Body of pancreas (tissue), 4 donors: ENCODE data around the gene PLXNB1. TPM values are rescaled to one million over a fixed set of nuclear protein-coding genes. Genes with fewer than 3 reads are reported as not detected.

Experiments
- ATAC-seq: fragments of 150-250 bp; one replicate; pipeline ENCODE4 v1.9.1; 2016
- DNase-seq, 4 donors: peaks; one replicate each; pipeline ENCODE4 v3.0.0-alpha.2; 2019
- H3K27ac ChIP-seq, 4 donors: fragments of 200-600 bp; sonication (generic); 1 replicate in 3 of 4; 2 replicates in 1 of 4; pipeline versions ENCODE4 v1.5.1 to v1.6.1; 2016 to 2019; ENCODE audit warnings: mild to moderate bottlenecking in 1 of 4, mixed read lengths in 1 of 4, moderate library complexity in 1 of 4
- H3K27me3 ChIP-seq, 2 donors: fragments of 200-600 bp; sonication (generic); one replicate each; pipeline ENCODE4 v1.6.0; 2016; ENCODE audit warnings: mild to moderate bottlenecking in 1 of 2
- H3K36me3 ChIP-seq, 2 donors: fragments of 200-600 bp; sonication (generic); replicated peaks in 1 of 2; 2 replicates each; pipeline ENCODE4 v1.5.1; 2016; ENCODE audit warnings: low read depth in 2 of 2; ENCODE audit not compliant: insufficient read depth in 1 of 2
- H3K4me1 ChIP-seq: fragments of 200-600 bp; sonication (generic); one replicate; pipeline ENCODE4 v1.6.0; 2016
- H3K4me3 ChIP-seq, 2 donors: fragments of 200-600 bp; sonication (generic); 1 replicate in 1 of 2; 2 replicates in 1 of 2; pipeline ENCODE4 v1.5.1; 2016 to 2019
- H3K9me3 ChIP-seq, 3 donors: fragments of 200-600 bp; sonication (generic); 1 replicate in 2 of 3; 2 replicates in 1 of 3; pipeline ENCODE4 v1.5.1; 2016
- POLR2A ChIP-seq, 3 donors: fragments of 450-650 bp; IDR thresholded peaks; one replicate each; pipeline ENCODE4 v1.6.1; 2016; ENCODE audit warnings: antibody characterized with exemption in 3 of 3, mild to moderate bottlenecking in 2 of 3
- WGBS, 2 donors: methylation state at CpG; one replicate each; pipeline ENCODE4 v1.1.5; 2017; 5-methylcytosine and 5-hydroxymethylcytosine counted together
- intact Hi-C: fragments of 100-400 bp; cut with DNase I; formaldehyde crosslinking; loops from one replicate; pipeline ENCODE4 v1.15.1; 2023
- total RNA-seq, 2 donors: library from RNA; depleted of rRNA; stranded (reverse); fragments of >200 nt; gene quantifications; one replicate each; pipeline ENCODE4 v1.1.0, GENCODE V29; 2016
- TF ChIP-seq, protein P1 (sequence below), 7 experiments: fragments of 450-650 bp in 4 of 7; fragments of 200-600 bp in 3 of 7; sonication (generic) in 3 of 7; IDR thresholded peaks; one replicate each; pipeline ENCODE4 v1.5.1; 2016 to 2019; ENCODE audit warnings: antibody characterized with exemption in 7 of 7

PLXNB1 gene
- total RNA-seq, 2 donors from 2014 or later: 118 to 311 TPM

DNA sequence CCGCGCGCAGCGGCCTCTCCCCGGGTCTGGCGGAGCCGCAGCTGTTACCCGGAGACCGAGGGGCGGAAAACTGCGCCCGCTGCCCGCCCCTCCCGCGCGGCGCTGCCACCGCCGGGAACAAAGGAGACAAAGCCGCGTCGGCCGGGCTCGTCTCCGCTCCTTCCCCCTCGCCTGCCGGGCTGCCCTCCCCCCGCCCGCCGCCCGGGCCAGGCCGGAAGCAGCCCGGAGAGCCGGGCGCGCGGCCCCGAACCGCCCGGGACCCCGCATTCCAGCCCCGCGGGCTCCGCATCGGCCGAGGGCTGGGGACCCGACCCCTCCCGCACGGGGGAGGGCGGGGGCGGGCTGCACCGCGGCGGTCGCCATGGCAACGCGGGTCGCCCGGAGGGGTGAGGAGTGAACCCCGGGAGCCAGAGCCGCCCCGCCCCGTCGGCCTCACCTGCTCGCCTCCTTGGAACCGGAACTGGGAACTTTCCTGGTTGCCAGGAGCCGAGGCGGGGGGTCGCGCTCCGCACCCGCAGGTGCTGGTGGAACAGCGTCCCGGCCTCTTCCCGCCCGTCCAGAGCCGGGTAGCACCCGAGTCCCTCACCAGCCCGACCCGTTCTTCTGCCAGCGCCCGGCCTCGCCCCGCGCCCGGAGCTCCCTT is 448 bp downstream of the PLXNB1 start:
- WGBS, 2 donors: 0% methylated on average over 1 to 82 of the region's 86 CpGs
- H3K4me1 ChIP-seq: peaks cover 59% of the 10 kb centered on the region

DNA sequence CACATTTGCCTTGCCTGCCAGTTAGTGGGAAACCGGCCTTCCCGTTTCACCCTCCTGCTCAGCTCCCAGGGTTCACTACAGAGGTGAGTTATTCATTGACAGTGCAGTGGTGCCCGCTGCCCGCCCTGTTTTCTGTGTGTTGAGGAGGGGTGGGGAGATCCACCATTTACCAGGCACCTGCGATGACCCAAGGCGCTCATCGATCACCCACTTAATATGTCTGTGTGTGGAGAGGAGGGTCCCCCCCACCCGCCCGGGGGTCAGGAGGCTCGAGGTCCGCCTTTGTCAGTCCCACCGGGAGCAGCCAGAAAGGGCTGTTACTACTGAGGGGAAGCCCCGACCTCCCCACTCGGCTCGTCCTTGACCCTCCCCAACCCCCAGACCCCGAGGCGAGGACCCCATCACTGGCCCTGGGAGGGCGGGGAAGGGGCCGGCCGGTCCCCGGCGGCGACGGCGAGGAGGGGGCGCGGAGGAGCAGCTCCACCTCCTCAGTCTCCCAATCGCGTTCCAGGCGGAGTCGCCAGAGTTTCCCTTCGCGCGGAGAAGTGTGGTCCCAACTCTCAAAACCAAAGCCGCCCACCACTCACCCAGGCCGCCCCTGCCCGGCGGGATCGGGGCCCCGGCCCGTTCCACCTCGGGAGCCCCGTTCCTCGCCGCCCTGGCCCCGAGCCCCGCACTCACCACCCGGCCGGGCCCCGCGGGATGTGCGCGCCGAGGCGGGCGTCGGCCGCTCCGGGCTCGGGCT is 1.1 kb downstream of the PLXNB1 start:
- intact Hi-C loops: no loop called here
- peak overlapping the region; percentile 90 to 96 (median 94) for H3K27ac ChIP-seq

More for the DNA sequence above, 448 bp downstream of the PLXNB1 start:
- Histone ChIP-seq H3K27me3 (no peaks in the 10 kb centered on the region), H3K4me3 (peak overlapping the region; percentile 39 to 69), H3K27ac (peak overlapping the region; percentile 90 to 96 (median 94)), H3K36me3 (no peaks in the 10 kb centered on the region), H3K9me3 (no peaks in the 10 kb centered on the region)
- TF ChIP-seq, protein P1, sequence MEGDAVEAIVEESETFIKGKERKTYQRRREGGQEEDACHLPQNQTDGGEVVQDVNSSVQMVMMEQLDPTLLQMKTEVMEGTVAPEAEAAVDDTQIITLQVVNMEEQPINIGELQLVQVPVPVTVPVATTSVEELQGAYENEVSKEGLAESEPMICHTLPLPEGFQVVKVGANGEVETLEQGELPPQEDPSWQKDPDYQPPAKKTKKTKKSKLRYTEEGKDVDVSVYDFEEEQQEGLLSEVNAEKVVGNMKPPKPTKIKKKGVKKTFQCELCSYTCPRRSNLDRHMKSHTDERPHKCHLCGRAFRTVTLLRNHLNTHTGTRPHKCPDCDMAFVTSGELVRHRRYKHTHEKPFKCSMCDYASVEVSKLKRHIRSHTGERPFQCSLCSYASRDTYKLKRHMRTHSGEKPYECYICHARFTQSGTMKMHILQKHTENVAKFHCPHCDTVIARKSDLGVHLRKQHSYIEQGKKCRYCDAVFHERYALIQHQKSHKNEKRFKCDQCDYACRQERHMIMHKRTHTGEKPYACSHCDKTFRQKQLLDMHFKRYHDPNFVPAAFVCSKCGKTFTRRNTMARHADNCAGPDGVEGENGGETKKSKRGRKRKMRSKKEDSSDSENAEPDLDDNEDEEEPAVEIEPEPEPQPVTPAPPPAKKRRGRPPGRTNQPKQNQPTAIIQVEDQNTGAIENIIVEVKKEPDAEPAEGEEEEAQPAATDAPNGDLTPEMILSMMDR (IDR thresholded peaks at IDR 0.05): no peak
- TF ChIP-seq POLR2A (IDR thresholded peaks at IDR 0.05): peak in 1 of 3 donors; percentile 77
- intact Hi-C loops: no loop called here
- DNase-seq (peak; percentile 79 to 85 (median 84)), ATAC-seq (peak; percentile 59)

DNA sequence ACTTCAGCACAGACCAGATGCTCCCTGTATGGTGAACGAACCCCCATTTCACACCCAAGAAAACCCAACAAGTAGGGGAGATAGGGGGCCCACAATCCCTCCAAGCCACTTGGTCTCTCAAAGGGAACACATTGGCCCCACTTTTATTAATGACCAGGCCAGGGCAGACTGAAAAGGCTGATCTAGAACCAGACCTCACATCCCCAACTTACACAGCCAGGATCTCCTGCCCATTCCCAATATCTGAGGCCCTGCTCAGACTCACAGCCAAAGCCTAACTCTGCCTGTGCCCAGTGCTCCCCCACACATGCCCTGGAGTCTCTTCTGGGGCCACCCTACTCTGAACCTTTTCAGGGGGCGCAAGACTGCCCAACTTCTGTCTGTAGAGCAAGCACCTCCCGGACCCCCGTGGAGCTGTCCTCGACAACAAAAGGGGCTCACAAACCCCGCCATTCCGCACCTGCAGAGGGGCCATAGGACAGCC is 1.8 kb downstream of the PLXNB1 start:
- H3K27ac ChIP-seq: peak overlapping the region; percentile 90 to 96 (median 94)
- H3K4me3 ChIP-seq: no peak overlapping the region
- TF ChIP-seq, protein P1 (IDR thresholded peaks at IDR 0.05): no peak
- no peak for TF ChIP-seq POLR2A (IDR thresholded peaks at IDR 0.05)
- H3K36me3 ChIP-seq: peaks cover 0 to 4% of the 10 kb centered on the region in 2 donors
- DNase-seq: no peak
- WGBS, 2 donors: 25% methylated on average over 7 of the region's 7 CpGs; no CpG with 5 or more reads in 1 of the 2 donors
- ATAC-seq: no peak
- H3K27me3 ChIP-seq: no peaks in the 10 kb centered on the region
- intact Hi-C loops: no loop called here
- H3K4me1 ChIP-seq: peaks cover 72% of the 10 kb centered on the region
- H3K9me3 ChIP-seq: no peaks in the 10 kb centered on the region

More for the DNA sequence above, 1.1 kb downstream of the PLXNB1 start:
- TF ChIP-seq, protein P1 (IDR thresholded peaks at IDR 0.05): no peak
- TF ChIP-seq POLR2A (IDR thresholded peaks at IDR 0.05): peak; percentile 52 to 67 (median 54)
- Histone ChIP-seq H3K4me3 (peak overlapping the region; percentile 39 to 69), H3K36me3 (no peaks in the 10 kb centered on the region), H3K9me3 (no peaks in the 10 kb centered on the region), H3K27me3 (no peaks in the 10 kb centered on the region), H3K4me1 (peaks cover 66% of the 10 kb centered on the region)
- peak; percentile 74 to 85 (median 84) for DNase-seq
- WGBS, 2 donors: 1% methylated on average over 59 of the region's 60 CpGs; no CpG with 5 or more reads in 1 of the 2 donors
- ATAC-seq: peak; percentile 52

DNA sequence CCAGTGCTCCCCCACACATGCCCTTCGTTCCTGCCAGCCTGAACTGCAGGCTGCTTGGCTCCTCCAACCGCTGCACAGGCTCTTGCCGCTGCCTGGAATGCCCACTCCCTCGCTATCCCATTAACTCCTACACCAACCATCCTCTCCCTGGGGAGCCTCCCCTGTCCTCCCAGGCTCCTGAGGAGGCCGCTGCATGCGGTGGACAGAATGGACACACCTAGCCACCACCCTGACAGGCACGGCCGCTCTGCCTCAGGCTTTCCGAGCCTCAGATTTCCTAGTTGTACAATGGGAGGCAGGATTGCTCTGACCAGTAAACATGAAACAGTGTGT is 2.3 kb downstream of the PLXNB1 start:
- Histone ChIP-seq H3K4me3 (no peak overlapping the region), H3K27me3 (no peaks in the 10 kb centered on the region), H3K27ac (peak overlapping the region; percentile 1 to 96 (median 94)), H3K9me3 (no peaks in the 10 kb centered on the region), H3K4me1 (peaks cover 77% of the 10 kb centered on the region), H3K36me3 (peaks cover 0 to 4% of the 10 kb centered on the region in 2 donors)
- intact Hi-C loops: no loop called here
- no peak for TF ChIP-seq POLR2A (IDR thresholded peaks at IDR 0.05)
- TF ChIP-seq, protein P1 (IDR thresholded peaks at IDR 0.05): no peak
- DNase-seq (no peak), ATAC-seq (no peak)
- WGBS, 2 donors: 57 to 75% methylated on average over 9 of the region's 9 CpGs
